ENCODE data around the gene PARP14.

- TF ChIP-seq, protein P1, sequence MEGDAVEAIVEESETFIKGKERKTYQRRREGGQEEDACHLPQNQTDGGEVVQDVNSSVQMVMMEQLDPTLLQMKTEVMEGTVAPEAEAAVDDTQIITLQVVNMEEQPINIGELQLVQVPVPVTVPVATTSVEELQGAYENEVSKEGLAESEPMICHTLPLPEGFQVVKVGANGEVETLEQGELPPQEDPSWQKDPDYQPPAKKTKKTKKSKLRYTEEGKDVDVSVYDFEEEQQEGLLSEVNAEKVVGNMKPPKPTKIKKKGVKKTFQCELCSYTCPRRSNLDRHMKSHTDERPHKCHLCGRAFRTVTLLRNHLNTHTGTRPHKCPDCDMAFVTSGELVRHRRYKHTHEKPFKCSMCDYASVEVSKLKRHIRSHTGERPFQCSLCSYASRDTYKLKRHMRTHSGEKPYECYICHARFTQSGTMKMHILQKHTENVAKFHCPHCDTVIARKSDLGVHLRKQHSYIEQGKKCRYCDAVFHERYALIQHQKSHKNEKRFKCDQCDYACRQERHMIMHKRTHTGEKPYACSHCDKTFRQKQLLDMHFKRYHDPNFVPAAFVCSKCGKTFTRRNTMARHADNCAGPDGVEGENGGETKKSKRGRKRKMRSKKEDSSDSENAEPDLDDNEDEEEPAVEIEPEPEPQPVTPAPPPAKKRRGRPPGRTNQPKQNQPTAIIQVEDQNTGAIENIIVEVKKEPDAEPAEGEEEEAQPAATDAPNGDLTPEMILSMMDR (IDR thresholded peaks at IDR 0.05), result peak; percentile 90
- TF ChIP-seq, protein P2, sequence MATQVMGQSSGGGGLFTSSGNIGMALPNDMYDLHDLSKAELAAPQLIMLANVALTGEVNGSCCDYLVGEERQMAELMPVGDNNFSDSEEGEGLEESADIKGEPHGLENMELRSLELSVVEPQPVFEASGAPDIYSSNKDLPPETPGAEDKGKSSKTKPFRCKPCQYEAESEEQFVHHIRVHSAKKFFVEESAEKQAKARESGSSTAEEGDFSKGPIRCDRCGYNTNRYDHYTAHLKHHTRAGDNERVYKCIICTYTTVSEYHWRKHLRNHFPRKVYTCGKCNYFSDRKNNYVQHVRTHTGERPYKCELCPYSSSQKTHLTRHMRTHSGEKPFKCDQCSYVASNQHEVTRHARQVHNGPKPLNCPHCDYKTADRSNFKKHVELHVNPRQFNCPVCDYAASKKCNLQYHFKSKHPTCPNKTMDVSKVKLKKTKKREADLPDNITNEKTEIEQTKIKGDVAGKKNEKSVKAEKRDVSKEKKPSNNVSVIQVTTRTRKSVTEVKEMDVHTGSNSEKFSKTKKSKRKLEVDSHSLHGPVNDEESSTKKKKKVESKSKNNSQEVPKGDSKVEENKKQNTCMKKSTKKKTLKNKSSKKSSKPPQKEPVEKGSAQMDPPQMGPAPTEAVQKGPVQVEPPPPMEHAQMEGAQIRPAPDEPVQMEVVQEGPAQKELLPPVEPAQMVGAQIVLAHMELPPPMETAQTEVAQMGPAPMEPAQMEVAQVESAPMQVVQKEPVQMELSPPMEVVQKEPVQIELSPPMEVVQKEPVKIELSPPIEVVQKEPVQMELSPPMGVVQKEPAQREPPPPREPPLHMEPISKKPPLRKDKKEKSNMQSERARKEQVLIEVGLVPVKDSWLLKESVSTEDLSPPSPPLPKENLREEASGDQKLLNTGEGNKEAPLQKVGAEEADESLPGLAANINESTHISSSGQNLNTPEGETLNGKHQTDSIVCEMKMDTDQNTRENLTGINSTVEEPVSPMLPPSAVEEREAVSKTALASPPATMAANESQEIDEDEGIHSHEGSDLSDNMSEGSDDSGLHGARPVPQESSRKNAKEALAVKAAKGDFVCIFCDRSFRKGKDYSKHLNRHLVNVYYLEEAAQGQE (IDR thresholded peaks at IDR 0.05; ENCODE audit: insufficient read depth in 1 of 2, low read depth in 2 of 2, low read length in 1 of 2), result no peak
- TF ChIP-seq POLR2AphosphoS5 (IDR thresholded peaks at IDR 0.05; ENCODE audit: low read depth, low read length) (no peak), SIN3A (IDR thresholded peaks at IDR 0.05; ENCODE audit: borderline replicate concordance, insufficient read depth, low read depth, low read length) (no peak)
Measured at GRCh38 chr3:122754929-122755328, 74.3 kb downstream of the PARP14 start.

Measured in Panc1 (cell line).